Osteocyte (in vitro differentiated cells): ENCODE measurements around the gene CBR3. TPM values are rescaled to one million over a fixed set of nuclear protein-coding genes. Genes with fewer than 3 reads are reported as not detected.

Experiments used
- DNase-seq: peaks from one replicate; pipeline ENCODE4 v3.0.0; 2021; ENCODE audit warnings: mixed read lengths; ENCODE audit not compliant: unreplicated experiment; ENCODE audit errors: extremely low spot score
- H3K27ac Mint-ChIP-seq: one replicate; pipeline ENCODE4 v1.8.0; 2021; ENCODE audit warnings: mild to moderate bottlenecking, mixed read lengths; ENCODE audit not compliant: unreplicated experiment
- H3K27me3 Mint-ChIP-seq: one replicate; pipeline ENCODE4 v1.8.0; 2021; ENCODE audit warnings: mixed read lengths; ENCODE audit not compliant: unreplicated experiment
- H3K36me3 Mint-ChIP-seq: one replicate; pipeline ENCODE4 v1.8.0; 2021; ENCODE audit warnings: mixed read lengths; ENCODE audit not compliant: unreplicated experiment
- H3K4me1 Mint-ChIP-seq: one replicate; pipeline ENCODE4 v1.8.0; 2021; ENCODE audit warnings: mixed read lengths; ENCODE audit not compliant: unreplicated experiment
- H3K4me3 Mint-ChIP-seq: one replicate; pipeline ENCODE4 v1.8.0; 2021; ENCODE audit warnings: mild to moderate bottlenecking, moderate library complexity, mixed read lengths; ENCODE audit not compliant: unreplicated experiment
- H3K9me3 Mint-ChIP-seq: one replicate; pipeline ENCODE4 v1.8.0; 2021; ENCODE audit warnings: mixed read lengths; ENCODE audit not compliant: unreplicated experiment
- total RNA-seq: library from RNA; stranded (reverse); gene quantifications from 2 replicates; pipeline ENCODE4 v1.2.1, GENCODE V29; 2021
- TF ChIP-seq, protein P1 (sequence below): fragments of 200-600 bp; sonication (generic); IDR thresholded peaks from 2 replicates; pipeline ENCODE4 v1.5.0; 2021; ENCODE audit warnings: antibody characterized with exemption, mild to moderate bottlenecking, moderate library complexity

Gene CBR3
- total RNA-seq, 1 donor from 2014 or later: 7.5 TPM

- no peaks in the 10 kb centered on the region for H3K27me3 Mint-ChIP-seq
- H3K4me1 Mint-ChIP-seq: peaks cover 4% of the 10 kb centered on the region
- no peaks in the 10 kb centered on the region for H3K9me3 Mint-ChIP-seq
- H3K4me3 Mint-ChIP-seq: no peak overlapping the region
- no peak for DNase-seq
- no peak overlapping the region for H3K27ac Mint-ChIP-seq
- TF ChIP-seq, protein P1, sequence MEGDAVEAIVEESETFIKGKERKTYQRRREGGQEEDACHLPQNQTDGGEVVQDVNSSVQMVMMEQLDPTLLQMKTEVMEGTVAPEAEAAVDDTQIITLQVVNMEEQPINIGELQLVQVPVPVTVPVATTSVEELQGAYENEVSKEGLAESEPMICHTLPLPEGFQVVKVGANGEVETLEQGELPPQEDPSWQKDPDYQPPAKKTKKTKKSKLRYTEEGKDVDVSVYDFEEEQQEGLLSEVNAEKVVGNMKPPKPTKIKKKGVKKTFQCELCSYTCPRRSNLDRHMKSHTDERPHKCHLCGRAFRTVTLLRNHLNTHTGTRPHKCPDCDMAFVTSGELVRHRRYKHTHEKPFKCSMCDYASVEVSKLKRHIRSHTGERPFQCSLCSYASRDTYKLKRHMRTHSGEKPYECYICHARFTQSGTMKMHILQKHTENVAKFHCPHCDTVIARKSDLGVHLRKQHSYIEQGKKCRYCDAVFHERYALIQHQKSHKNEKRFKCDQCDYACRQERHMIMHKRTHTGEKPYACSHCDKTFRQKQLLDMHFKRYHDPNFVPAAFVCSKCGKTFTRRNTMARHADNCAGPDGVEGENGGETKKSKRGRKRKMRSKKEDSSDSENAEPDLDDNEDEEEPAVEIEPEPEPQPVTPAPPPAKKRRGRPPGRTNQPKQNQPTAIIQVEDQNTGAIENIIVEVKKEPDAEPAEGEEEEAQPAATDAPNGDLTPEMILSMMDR: peak; percentile 50
- no peaks in the 10 kb centered on the region for H3K36me3 Mint-ChIP-seq
Measured at GRCh38 chr21:36122977-36123376, 11.9 kb upstream of the CBR3 start.

GRCh38 chr21:36124395-36124794 lies 10.5 kb upstream of the CBR3 start:
- Mint-ChIP-seq H3K4me1 (peaks cover 7% of the 10 kb centered on the region), H3K27me3 (no peaks in the 10 kb centered on the region), H3K4me3 (no peak overlapping the region), H3K36me3 (no peaks in the 10 kb centered on the region), H3K27ac (no peak overlapping the region), H3K9me3 (no peaks in the 10 kb centered on the region)
- no peak for DNase-seq
- TF ChIP-seq, protein P1: no peak

- no peak for DNase-seq
- no peaks in the 10 kb centered on the region for H3K9me3 Mint-ChIP-seq
- no peaks in the 10 kb centered on the region for H3K27me3 Mint-ChIP-seq
- TF ChIP-seq, protein P1: peak; percentile 89
- H3K36me3 Mint-ChIP-seq: no peaks in the 10 kb centered on the region
- H3K4me3 Mint-ChIP-seq: no peak overlapping the region
- no peak overlapping the region for H3K27ac Mint-ChIP-seq
- H3K4me1 Mint-ChIP-seq: peaks cover 8% of the 10 kb centered on the region
Measured at GRCh38 chr21:36125512-36126207, 9.2 kb upstream of the CBR3 start.

DNA sequence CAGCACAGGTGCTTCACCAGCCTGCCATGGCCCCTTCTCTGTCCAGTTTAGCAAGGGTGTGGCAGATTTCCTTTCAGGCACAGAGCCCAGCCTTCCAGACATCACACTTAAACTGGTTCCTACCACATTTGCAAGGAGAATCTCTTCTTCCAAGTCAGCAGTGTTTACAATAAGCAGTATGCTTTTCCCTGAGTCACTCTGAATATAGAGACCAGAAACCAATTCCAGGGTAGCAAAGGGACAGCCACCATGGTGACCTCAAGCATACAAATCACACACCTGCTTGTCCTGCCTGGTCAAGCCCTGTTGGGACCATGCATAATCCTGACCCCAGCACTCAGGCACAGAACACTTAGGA lies 8.7 kb upstream of the CBR3 start:
- Mint-ChIP-seq H3K9me3 (no peaks in the 10 kb centered on the region), H3K27me3 (no peaks in the 10 kb centered on the region), H3K4me3 (no peak overlapping the region), H3K36me3 (no peaks in the 10 kb centered on the region), H3K4me1 (peaks cover 9% of the 10 kb centered on the region), H3K27ac (no peak overlapping the region)
- no peak for DNase-seq
- TF ChIP-seq, protein P1: no peak

DNA sequence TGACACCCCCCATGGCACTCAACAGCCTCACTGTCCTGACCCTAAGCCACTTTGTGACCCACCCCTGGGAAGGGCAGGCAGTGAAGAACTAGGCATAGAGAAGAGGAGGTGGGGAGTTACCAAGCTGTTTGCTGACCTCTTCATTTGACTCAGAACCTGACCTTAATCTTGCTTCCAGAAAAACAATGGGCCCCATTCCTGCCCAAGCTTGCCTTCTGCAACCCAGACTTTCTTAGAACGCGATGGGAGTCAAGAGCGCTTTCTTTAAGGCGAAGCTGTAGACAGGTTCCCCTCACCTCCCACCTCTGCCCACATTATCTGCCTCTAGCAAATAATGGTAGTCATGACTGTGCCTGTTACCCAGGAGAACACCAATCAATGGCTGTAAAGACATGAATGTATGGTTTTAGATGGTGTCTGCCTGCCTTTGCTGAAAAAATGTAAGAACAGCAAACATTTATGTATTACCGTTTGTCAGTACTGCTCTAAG lies 8.2 kb upstream of the CBR3 start:
- Mint-ChIP-seq H3K27me3 (no peaks in the 10 kb centered on the region), H3K4me3 (no peak overlapping the region), H3K9me3 (no peaks in the 10 kb centered on the region), H3K27ac (no peak overlapping the region), H3K4me1 (peaks cover 9% of the 10 kb centered on the region), H3K36me3 (no peaks in the 10 kb centered on the region)
- no peak for DNase-seq
- TF ChIP-seq, protein P1: no peak
